HG02970 (cell line): Measurements from ENCODE around the gene PJVK.
A peak's percentile ranks its signal among the peaks of the same experiment; 100 is the strongest.
"Not testable (repeated sequence)": the region's sequence is repeated elsewhere in the genome, so short reads cannot be mapped to it uniquely, and the experiment has no call there.

Source experiments
- ATAC-seq: cut with Tn5 transposase; IDR thresholded peaks from one replicate; pipeline ENCODE4 v1.9.1; 2021; ENCODE audit warnings: mild to moderate bottlenecking, moderate library complexity, moderate number of reproducible peaks; ENCODE audit not compliant: unreplicated experiment, low FRiP score

Gene PJVK, protein sequence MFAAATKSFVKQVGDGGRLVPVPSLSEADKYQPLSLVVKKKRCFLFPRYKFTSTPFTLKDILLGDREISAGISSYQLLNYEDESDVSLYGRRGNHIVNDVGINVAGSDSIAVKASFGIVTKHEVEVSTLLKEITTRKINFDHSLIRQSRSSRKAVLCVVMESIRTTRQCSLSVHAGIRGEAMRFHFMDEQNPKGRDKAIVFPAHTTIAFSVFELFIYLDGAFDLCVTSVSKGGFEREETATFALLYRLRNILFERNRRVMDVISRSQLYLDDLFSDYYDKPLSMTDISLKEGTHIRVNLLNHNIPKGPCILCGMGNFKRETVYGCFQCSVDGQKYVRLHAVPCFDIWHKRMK

DNA sequence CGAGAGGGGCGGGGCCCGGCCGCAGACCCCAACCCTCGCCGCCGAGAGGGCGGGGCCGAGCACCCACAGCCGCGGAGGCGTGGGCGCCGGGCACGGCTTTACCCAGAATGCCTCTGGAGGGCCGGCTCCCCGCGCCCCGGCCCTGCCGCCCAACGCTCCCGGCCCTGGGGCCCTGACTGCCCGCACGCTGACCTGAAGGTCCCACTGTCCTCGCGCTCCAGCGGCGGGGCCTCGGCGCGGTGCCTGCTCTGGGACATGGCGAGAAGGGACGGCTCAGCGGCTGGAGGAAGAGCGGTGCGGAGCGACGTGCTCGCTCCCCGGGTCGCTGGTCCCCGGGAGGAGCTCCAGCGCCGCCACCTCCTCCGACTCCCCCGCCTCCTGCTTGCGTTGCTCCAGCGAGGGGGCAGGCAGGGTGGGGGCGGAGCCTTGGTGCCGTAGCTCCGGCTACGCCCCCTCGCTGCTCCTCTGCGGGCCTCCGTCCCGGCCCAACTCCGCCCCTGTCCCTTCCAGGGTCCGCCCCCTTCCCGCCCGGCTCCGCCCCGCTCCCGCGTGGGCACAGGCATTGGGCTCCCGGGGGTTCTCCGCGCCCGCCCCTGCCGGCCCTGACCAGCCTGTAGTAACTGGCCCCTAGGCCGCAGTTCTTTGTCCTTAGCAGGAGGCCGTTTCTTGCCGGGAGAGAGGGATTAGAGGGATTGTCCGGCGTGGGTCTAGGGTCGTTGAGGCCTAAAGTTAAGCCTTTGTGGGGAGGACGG is at the start of gene PJVK, which contains the start of gene PRKRA:
TSS of gene PJVK (plus strand) at position 605 of the 752 bp plus-strand sequence. CDS start 2,032 bp downstream, outside the sequence.
TSS of gene PRKRA (minus strand) at position 402 of the 752 bp plus-strand sequence. CDS start at position 257, 145 bp downstream.
- ATAC-seq = peak; percentile 87

DNA sequence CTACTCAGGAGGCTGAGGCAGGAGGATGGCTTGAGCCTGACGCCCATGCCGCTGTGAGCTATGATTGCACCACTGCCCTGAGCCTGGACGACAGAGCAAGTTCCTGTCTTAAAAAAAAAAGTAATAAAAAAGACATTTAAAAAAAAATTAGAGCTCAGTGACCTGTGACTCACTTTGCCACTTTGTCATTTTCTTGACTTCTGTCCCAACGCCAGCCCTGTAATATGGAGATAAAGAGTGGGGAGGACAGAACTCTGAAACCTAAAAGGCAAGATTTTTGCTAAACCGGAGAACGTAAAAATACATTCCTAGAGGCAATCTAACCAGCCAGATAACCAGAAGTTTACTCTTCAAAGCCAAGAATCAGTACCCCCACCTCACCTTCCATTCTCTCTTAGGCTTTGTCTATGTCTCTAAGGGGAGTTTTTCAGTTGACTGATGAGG is 49.2 kb upstream of the PJVK start:
- ATAC-seq = no peak

- peak; percentile 31 for ATAC-seq
Observed at GRCh38 chr2:178403671-178404306, 47.4 kb upstream of the PJVK start.

- peak; percentile 99 for ATAC-seq
Observed at GRCh38 chr2:178404368-178404767, 46.8 kb upstream of the PJVK start.

DNA sequence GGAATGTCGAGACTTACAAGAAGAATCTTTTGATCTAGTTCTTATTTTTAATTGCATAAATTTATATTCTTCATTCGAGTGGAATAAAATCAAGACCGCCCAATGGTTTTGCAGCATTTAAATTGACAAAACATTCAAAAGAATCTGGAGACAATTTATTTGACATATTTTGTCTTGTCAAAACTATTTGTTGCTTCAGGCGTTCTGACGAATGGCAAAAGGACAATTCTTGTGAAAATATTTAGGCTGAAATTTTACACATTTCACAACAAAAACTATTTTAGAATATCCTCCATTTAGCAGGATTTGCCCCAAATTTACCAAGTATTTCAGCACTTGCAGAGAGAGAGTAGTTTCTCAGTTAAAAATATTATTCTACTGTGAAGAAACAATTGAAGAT is 41.9 kb upstream of the PJVK start:
- no peak for ATAC-seq

- no peak for ATAC-seq
Observed at GRCh38 chr2:178412047-178412446, 39.1 kb upstream of the PJVK start.

DNA sequence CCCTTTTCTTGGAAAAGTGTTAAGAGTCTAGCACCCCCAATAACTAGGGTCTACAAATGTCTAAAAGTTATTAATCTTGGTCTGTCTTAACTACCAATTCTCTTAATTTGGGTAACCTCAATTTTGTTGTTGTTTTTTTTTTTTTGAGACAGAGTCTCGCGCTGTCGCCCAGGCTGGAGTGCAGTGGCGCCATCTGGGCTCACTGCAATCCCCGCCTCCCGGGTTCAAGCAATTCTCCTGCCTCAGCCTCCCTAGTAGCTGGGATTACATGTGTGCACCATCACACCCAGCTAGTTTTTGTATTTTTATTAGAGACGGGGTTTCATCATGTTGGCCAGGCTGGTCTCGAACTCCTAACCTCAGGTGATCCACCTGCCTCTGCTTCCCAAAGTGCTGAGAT is 38.7 kb upstream of the PJVK start:
- not testable (repeated sequence) for ATAC-seq

DNA sequence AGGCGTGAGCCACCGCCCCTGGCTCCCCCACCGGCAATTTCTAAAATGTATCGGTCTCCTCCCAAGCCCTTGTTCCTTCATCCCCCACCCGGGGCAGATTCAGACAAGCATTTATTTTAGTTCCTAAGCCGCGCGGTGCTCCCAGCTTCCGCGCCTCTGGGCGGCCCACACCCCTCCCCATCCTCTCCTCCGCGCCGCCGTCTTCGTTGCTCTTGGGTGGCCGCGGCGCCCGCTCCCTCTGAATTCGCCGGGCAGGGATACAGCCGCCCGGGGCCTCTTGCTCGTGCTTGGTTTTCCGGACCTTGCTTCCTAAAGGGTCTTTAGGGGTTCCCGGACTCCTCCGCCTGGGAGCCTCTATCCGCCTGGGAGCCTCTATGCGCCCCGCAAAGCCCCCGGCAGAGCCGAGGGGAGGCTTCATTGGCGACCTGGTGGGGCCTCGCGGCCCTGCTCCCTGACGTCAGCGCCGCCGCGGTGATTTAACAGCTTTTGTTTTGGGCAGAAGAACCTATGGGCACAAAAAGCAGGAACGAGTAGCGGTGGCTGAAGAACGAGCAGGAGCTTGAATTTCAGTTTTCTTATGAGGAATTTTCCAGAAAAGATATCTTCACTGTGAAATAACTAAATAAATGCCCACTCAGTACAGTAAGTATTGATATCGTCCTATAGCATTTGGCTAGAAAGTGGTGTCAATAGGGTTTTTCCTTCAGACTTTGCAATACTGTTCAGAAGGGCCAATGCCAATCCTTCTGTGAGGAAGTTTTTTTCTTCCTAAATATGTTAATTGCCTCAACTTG is 37.5 kb upstream of the PJVK start:
- ATAC-seq = peak; percentile 63

DNA sequence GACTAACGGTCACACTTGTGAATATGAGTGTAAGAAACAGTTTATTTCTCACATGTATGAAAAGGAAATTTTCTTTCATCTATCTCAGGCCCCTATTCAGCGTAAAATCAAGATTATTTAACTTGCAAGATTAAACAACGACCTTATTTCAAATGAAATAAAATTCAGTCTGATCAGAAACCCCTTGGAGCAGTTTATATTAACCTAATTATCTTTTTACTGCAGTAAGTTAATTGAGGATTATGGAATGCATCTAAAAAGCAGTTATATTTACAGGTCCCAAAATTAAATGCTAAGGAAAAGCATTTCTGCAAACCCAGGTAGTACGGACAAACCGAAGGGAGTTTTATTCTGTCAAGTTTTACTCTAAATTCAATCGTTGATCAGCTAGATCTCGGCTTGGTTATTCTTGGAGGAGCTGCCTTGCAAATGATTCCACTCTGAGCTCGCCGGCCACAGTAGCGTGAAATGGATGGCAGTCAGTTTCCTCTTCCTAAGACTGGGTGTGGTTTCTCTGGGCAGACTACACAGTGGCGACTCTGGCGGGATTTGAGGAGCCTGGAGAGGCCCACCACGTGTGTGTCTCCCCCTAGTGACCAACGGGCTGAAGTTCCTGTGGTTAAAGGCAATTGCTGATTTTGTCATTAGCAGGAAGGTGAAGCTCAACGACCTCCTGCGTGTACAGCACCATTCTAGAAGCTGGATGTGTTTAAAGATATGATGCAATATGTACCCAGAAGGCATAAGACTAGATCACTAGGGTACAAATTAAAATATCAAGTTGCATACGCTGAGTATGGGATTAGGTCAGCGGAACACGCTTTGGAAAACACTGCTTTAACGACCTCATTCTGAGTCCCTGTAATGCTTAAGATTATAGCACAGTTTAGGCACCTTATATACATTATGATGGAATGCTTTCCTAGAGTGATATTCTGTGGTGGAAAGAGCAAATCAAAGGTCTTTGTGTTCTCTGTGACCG is 36.6 kb upstream of the PJVK start:
- ATAC-seq = peak; percentile 79

DNA sequence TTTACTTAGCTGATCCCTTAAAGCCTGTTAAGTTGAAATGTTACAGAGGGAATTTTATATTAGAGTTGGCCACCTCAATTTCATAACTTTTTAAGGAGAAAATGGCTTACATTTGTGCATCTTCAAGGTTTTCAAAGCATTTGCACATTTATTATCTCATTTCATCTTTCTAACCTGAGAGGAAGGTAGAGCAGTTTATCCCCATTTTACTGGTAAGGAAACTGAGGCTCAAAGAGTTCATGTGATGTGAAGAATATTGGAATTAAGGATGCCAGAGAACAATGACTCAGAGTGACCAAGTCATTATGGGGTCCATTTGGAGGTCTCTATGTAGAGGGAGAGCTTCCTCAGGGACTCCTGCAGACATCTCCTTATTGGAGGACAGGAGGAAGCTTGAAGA is 35.2 kb upstream of the PJVK start:
- ATAC-seq = no peak

- ATAC-seq = no peak
Observed at GRCh38 chr2:178417916-178418315, 33.3 kb upstream of the PJVK start.

- no peak for ATAC-seq
Observed at GRCh38 chr2:178418426-178418825, 32.8 kb upstream of the PJVK start.

- no peak for ATAC-seq
Observed at GRCh38 chr2:178419123-178419522, 32.1 kb upstream of the PJVK start.

DNA sequence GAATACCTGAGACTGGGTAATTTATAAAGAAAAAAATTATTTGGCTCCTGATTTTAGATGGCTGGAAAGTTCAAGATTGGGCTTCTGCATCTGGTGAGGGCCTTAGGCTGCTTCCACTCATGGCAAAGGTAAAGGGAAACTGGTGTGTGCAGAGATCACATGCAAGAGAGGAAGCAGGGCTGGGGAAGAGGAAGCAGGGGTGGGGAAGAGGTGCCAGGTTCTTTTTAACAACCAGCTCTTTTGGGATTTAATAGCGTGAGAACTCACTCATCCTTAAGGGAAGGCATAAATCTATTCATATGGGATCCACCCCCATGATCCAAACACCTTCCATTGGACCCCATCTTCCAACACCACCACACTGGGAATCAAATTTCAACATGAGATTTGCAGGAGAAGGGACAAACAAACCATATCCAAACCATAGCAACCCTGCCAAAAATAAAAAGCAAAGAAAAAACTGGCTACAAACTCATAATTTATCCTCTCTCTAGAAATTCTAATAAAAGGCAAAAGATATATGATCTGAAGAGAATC is 30.6 kb upstream of the PJVK start:
- no peak for ATAC-seq

GRCh38 chr2:178422097-178422496 is 29.1 kb upstream of the PJVK start:
- ATAC-seq = no peak

DNA sequence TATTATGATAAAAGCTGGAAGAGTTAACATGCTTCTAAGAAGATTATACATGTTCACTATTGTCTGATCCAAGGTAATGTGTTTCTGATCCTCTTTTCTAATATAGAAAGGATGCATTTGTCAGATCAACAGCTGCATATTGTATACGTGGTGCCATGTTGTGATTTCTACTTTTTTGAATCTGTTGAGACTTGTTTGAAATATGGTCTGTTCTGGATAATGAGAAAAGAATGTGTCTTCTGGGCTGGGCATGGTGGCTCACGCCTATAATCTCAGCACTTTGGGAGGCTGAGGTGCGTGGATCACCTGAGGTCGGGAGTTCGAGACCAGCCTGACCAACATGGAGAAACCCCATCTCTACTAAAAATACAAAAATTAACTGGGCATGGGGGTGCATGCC is 27.4 kb upstream of the PJVK start:
- not testable (repeated sequence) for ATAC-seq

DNA sequence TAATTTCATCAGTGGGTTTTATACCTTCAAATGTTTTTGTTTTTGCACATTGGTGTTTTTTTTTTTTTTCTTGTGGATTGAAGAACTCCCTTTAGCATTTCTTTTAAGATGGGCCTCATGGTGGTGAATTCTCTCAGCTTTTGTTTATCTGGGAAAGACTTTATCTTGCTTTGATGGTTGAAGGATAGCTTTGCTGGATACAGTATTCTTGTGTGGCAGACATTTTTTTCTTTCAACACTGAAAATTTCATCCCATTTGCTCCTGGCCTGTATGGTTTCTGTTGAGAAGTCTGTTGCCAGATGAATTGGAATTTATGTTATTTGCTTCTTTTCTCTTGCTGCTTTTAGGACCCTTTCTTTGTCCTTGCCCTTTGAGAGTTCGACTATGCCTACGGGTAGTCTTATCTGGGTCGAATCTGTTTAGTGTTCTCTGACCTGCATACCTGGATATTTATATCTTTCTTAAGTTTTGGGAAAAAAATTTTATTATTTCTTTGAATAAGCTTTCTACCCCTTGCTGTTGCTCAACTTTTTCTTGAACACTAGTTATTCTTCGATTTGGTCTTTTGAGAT is 25.8 kb upstream of the PJVK start:
- no peak for ATAC-seq

- no peak for ATAC-seq
Observed at GRCh38 chr2:178426388-178426787, 24.8 kb upstream of the PJVK start.

DNA sequence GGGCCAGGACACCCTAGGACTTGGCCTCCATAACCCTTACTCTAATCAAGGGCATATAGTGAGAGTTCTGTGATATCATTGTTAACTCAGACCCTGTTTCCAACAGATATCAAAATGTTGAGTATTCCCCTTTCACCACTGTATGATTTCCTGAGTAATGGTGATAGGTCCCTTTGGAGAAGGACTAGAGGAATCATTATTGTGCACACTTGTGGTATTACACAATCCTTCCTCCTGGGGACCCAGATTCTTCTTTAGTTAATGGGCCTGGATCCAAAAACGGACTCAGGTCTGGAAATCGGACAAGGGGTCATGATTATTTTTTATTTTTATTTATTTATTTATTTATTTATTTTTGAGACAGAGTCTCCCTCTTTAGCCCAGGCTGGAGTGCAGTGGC is 23.7 kb upstream of the PJVK start:
- no peak for ATAC-seq
